Endothelial cell of umbilical vein (primary cell): ENCODE measurements around the gene MGME1.

Experiments
- CTCF ChIP-seq, 2 donors: IDR thresholded peaks; 1 replicate in 1 of 2; 2 replicates in 1 of 2; pipeline ENCODE4 v1.5.1; 2011; ENCODE audit warnings: low read length in 2 of 2, mild to moderate bottlenecking in 2 of 2, moderate library complexity in 2 of 2, control low read depth in 1 of 2, inconsistent platforms in 1 of 2, low read depth in 1 of 2; ENCODE audit not compliant: insufficient read depth in 1 of 2; ENCODE audit errors: extremely low read depth in 1 of 2
- POLR2A ChIP-seq: IDR thresholded peaks from 2 replicates; pipeline ENCODE4 v1.6.1; 2012; ENCODE audit warnings: low read depth, mild to moderate bottlenecking, control low read depth, low read length
- POLR2AphosphoS5 ChIP-seq: IDR thresholded peaks from 2 replicates; pipeline ENCODE4 v1.6.1; 2012; ENCODE audit warnings: low read depth, mild to moderate bottlenecking, control low read depth, low read length, moderate library complexity; ENCODE audit not compliant: insufficient read depth

- TF ChIP-seq POLR2A (no peak), CTCF (IDR thresholded peaks at IDR 0.05; ENCODE audit: extremely low read depth in 1 of 2, insufficient read depth in 1 of 2, low read depth in 1 of 2, low read length in 2 of 2) (no peak), POLR2AphosphoS5 (no peak)
Observed at GRCh38 chr20:18003897-18004296, 35.1 kb downstream of the MGME1 start.
